Measurements from ENCODE around the gene PLCH2.

The PLCH2 gene

GRCh38 chr1:2460203-2460602 lies 15.9 kb upstream of the PLCH2 start:
- DNase-seq (ENCODE audit: insufficient read length, low spot score) (no peak), FAIRE-seq (no peak)

DNA sequence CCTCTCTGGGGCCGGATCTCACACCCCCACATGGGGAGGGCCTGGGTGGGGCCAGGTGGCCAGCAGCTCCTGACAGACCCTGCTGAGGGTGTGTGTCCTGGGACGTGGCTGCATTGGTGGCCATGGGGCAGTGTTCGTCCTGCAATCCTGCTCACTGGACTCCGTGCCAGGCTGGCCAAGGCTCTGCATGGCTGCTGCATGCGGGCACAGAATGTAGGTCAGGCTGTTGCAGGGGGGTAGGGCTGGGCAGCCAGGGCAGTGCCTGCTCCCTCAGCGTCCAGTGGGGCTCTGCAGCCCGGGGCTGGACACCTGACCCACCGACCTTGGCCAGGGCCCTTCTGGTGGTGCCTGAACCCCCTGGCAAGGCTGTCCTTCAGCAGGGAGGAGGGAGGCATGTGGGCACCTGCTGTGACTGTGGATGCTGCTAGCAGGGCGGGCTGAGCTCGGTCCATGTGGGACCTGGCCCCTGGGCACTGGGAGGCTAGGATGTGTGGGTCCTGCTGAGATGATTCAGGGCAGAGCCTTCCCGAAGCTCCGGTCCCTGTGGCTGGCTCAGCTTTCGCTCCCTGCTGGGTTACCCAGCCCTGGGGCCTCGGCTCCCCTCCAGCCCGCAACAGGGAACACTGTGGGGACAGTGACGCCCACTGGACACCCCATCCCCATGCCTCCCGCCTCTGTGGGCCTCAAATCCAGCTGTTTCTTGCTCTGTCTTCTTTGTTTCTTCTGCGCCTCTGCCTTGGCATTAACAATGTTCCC lies 14.9 kb upstream of the PLCH2 start:
- FAIRE-seq, result no peak
- no peak for DNase-seq (ENCODE audit: insufficient read length, low spot score)

DNA sequence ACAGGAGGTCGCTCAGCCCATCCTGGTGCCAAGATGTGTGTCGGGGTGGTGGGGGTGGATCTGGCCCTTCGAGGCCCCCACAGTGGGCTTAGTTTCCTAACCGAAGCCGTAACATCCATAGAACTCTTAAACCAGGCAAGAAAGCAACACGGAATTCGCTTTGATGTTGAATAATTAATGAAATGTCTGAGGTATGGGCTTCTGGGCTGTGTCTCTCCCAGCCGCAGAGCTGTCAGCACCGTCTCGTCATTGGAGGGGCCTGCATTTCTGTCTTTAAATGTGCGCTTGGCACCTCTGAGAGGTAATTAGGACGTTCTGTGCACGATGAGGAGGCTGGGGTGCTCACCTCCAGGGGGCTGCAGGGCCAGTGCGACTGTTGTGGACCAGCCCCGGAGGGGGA lies 13.3 kb upstream of the PLCH2 start:
- DNase-seq (ENCODE audit: insufficient read length, low spot score) (no peak), FAIRE-seq (no peak)

DNA sequence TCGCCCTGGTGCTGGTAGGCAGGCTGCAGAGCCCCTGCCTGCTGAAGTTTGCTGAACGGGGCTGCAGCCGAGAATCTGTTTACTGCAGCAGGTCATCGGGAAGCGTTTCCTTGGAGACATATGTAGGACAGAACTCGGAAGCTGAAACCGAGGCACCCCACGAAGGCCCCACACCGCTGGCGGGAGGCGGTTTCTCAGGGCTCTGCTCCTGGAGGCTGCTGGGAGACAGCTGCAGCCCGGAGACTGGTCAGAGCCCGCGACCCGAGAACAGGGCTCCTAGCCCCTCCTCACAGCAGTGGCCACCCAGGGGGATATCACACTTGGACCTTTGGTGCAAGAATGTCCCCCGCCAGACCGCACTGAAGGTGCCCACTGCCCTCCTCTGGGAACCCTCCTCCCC lies 12.7 kb upstream of the PLCH2 start:
- FAIRE-seq (no peak), DNase-seq (ENCODE audit: insufficient read length, low spot score) (no peak)

DNA sequence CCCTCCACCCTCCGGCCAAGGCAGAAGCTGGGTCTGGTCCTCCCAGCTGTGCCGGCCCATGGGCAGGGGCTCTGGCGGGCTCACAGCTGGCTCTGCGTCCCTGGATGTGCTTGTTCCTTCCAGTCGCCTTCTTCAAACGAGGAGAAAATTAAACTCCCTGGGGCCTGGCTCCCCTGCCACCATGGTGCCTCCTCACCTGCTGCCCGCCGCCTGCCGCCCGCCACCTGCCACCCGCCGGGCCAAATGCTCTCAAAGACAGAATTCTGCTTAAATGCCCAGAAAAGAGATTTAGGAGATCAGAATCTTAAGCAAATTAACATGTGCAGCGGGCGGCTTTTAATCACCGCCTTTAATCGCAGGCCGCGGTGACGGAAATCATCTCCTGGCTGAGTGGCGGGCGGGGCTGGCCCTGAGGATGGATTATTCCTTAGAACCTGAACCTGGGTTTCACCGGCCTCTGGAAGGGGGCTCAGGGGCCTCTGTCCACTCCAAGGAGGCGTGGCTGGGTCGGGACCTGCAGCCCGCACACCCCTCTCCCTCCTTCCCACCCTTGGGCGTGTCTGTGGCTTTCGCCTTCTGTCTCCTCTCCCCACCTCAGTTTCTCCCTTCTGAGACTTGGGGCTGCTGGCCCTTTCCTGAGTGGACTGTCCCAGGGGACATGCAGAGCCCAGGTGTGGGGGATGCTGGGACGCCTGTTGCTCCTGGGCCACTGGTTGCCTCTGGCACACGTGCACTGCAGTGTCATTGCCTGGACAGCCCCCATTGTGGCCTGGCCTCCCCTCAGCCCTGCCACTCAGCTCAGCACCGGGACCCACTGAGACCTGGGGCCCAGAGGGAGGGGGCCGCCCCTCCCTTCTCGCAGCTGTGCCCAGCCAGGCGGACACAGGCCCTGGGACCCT lies 10.5 kb upstream of the PLCH2 start:
- DNase-seq (ENCODE audit: insufficient read length, low spot score), result no peak
- no peak for FAIRE-seq

GRCh38 chr1:2466270-2466665 lies 9.8 kb upstream of the PLCH2 start:
- FAIRE-seq (no peak), DNase-seq (ENCODE audit: insufficient read length, low spot score) (no peak)

DNA sequence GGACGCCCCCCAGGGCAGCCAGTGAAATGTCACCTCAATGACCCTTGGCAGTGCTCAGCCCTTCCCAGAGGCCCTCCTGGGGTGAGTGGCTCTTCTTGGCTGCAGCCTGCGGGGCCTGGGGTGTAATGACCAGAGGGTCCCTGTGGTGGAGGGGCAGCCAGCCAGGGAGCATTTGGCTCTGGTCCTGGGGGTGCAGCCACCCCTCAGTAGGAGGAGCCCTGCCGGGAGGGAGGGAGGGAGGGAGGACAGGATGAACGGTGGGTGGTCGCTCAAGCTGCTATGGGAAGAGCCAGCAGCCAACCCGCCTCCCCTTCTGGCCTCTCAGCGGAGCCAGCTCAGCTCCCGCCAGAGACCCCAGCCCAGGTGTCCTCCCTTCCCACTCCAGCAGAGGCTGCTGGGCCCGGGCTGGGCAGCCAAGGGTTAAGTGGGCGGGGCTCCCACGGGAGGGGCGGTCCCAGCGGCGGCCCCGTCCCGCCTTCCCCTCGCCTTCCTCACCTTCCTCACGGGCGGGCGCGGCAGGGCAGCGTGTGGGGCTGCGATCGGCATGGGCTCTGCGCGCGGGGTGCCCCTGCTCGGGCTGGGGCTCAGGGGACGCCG lies 9.0 kb upstream of the PLCH2 start:
- FAIRE-seq (no peak), DNase-seq (ENCODE audit: insufficient read length, low spot score) (no peak)

DNA sequence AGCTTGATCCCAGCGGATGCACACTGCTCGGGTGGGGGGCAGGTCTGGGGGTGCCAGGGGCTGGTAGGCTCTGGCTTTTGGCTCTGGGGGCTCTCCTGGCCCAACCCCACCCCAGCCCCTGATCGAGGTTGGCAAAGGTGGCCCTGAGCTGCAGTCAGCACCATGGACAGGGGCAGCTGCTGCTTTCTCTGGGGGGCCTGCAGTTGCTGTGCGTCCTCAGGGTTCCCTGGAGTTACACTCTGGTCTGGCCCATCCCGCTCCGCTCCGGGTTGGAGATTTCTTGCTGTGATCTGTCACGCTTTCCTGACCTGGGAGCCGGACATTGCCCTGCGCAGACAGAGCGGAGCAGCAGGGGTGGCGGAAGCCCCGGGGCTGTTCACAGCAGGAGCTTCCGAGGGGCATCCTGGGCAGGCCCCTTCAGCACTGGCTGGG lies 8.0 kb upstream of the PLCH2 start:
- DNase-seq (ENCODE audit: insufficient read length, low spot score), result no peak
- FAIRE-seq, result no peak

DNA sequence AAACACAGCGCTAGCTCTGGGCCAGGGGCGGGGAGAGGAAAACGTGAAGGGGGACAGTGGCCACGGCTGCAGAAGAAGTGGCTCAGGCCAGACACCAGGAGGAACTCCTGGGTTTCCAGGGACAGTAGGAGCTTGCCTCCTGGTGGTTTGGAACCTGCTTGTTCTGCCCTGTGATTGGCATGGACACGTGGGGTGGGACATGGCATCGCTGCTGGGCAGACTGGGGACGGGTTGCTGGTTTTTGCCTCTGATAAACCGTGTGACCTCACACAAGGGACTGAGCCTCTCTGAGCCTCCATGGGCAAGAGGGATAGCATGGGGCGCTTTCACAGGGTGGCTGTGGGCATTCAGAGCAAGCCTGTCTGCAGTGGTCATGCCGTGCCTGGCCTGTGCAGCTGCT lies 7.5 kb upstream of the PLCH2 start:
- no peak for DNase-seq (ENCODE audit: insufficient read length, low spot score)
- FAIRE-seq, result no peak

GRCh38 chr1:2469103-2469940 lies 6.8 kb upstream of the PLCH2 start:
- DNase-seq (ENCODE audit: insufficient read length, low spot score) (no peak), FAIRE-seq (no peak)

DNA sequence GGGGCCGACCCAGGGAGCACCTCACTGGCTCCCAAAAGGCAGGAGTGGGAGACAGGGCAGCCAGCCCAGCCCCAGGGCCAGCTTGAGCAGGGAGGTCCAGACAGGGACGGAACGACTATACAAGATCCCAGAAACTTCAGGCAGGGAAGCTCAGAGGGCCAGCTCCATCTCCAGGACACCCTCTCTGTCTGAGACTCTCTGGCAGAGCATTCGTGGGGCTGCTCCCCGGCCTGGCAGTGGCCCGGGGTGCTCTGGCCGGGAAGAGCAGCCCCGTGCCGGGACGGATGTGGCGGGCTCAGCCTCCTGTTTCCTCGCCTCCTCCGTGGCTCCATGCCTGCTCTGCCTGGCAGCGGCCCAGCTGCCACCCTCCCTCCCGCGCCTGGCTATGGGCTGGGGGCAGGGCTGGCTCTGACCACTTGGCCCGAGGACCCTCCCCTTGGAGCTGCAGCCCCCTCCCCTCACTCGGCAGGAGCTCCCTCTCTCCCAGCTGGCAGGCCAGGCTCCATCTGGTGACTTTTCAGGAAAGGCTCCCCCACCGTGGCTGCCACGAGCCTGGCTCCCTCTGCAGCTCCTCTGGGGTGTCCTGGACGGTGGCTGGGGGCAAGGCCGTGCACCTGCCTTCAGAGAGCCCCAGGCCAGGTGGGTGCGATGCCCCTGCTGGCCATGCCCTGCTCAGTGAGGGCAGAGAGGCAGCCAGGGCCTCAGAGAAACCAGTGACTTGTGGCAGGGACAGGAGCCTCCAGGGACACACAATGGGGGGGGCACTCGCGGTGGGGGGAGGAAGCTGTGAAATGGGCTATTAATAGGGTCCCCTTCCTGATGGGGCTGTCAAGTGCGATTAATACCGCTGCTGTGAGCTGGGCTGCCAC lies 5.6 kb upstream of the PLCH2 start:
- no peak for DNase-seq (ENCODE audit: insufficient read length, low spot score)
- no peak for FAIRE-seq

GRCh38 chr1:2471159-2471471 lies 5.0 kb upstream of the PLCH2 start:
- DNase-seq (ENCODE audit: insufficient read length, low spot score) (no peak), FAIRE-seq (no peak)

- DNase-seq (ENCODE audit: insufficient read length, low spot score) (no peak), FAIRE-seq (no peak)
These were observed 4.5 kb upstream of the PLCH2 start for GRCh38 chr1:2471587-2472001.

DNA sequence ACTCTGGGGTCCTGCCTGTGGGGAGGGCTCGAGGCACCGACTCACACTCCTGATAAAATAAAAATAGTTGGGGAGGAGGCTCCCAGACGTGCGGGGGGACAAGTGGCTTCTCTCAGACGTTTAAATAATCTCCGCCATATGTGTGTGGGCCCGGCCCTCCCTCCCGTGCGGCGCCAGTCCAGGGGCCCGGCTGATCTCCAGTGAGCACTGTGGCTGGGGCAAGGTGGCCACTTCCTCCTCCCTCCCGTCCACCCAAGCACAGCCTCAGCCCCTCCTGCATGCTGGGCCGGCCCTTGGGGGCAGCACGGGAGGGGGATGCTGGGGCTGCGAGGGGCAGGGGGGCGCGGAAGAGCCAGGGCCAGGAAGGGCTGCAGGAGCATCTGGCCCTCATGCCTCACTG lies 4.0 kb upstream of the PLCH2 start:
- DNase-seq (ENCODE audit: insufficient read length, low spot score), result no peak
- no peak for FAIRE-seq

DNA sequence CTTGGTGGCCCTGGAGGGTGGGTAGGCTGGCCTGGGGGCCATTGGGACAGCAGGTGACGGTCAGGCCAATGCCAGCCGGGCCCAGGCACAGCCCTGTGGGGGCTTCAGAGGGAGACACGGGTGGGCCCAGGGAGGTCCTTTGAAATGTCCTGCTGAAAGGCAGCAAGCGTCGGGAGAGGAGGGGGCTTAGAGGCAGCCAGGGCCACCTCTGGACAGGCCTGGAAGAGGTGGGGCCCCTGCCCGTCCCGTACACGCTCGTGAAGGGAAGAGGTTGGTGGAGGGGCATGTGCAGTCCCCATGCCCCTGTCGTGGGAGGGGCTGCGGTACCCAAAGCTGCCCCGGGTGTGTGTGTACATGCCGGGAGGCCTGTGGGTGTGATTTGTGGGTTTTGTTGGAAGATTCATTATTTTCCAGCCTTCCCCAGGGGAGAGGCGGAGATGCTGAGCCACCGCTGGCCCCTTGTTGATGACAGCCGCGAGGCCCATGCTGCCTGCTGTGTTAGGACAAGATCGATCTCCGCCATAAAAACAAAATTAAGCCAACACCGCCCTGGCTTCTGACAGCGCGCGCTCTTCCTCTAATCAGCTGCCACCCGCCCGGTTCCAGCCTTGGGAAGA lies 3.4 kb upstream of the PLCH2 start:
- FAIRE-seq (no peak), DNase-seq (ENCODE audit: insufficient read length, low spot score) (no peak)

DNA sequence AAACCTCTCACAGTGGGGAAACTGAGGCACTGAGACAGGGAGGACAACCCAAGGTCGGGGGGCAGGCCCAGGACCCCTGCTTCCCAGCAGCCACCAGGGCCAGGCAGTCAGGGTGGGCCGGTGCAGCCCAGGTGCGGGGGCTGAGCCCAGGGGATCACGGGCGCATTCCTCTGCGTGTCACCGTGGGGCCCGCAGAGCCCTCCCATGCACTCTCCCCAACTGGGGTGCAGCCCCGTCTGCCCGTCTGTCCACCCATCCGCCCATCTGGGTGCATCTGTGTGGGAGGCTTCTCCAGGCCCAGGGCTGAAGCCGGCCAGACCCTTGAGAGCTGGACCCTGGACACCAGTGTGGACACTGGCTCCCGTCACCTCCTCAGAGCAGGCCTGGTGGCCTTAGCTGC lies 2.9 kb upstream of the PLCH2 start:
- no peak for DNase-seq (ENCODE audit: insufficient read length, low spot score)
- FAIRE-seq, result no peak

DNA sequence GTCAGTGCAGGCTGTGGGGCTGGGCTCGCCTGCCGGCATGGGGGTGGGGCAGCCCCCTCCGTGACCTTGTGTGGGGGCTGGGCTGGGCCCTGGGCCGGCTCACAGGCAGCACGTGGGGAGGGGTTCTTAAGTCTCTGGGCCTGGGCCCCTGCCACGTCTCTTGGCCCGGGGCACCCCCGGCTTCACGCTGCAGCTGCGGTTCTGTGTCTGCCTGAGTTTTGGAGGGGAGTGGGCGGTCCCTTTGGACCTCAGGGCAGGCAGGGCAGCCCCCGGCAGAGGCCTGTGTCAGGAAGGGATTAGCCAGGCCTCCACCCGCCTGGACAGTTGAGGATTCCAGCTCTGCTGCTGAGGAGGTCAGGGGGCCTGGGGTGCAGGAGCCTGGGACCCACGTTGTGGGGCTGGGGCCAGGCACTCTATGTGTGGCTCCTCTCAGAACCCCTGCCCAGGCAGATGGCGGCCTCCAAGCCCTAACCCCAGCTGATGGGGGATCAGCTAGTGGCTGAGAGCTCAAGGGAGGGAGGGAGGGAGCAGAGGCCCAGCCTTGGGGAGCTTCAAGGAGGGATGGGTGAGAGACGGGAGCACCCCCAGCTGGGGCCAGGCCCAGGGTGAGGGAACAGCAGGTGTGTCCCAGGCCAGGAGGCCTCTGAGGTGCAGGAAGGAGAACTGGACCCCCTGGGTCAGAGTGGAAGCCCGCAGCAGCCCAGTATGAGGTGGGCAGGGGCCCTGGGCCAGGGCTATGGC lies 1.8 kb upstream of the PLCH2 start:
- no peak for FAIRE-seq
- no peak for DNase-seq (ENCODE audit: insufficient read length, low spot score)

- DNase-seq (ENCODE audit: insufficient read length, low spot score) (no peak), FAIRE-seq (no peak)
These were observed 1.1 kb upstream of the PLCH2 start for GRCh38 chr1:2474933-2475371.

DNA sequence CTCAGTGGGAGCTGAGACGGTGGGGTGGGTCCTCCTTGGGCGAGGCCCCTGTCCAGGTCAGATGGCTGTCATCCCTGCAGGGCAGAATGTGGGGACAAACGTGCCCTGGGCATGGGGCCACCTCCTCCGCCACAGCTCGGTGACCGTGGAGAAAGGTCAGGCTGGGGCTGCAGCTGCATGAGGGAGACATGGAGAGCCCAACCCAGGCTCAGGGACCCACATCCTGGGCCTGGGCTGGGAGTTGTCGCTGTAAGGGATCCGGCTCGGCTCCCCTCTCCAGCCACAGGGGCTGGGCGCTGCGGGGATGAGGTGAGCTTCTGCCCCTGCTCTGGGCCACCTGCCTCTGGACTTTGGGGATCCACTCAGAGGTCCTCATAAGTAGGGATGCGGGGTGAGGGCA lies 518 bp upstream of the PLCH2 start:
- DNase-seq (ENCODE audit: insufficient read length, low spot score) (no peak), FAIRE-seq (no peak)

All from GM19239 (cell line).